GM23248 (cell line): ENCODE data around the gene GNPTG. TPM values are rescaled to one million over a fixed set of nuclear protein-coding genes. Genes with fewer than 3 reads are reported as not detected.

Experiments used
- DNase-seq: peaks from one replicate; pipeline ENCODE4 v3.0.0-alpha.2; 2015
- H2AFZ ChIP-seq: fragments of 200-600 bp; sonication (generic); 2 replicates; pipeline ENCODE4 v1.6.1; 2016; ENCODE audit warnings: antibody characterized with exemption
- H3F3A ChIP-seq: fragments of 200-600 bp; sonication (generic); 2 replicates; pipeline ENCODE4 v1.6.1; 2016; ENCODE audit warnings: mild to moderate bottlenecking, antibody characterized with exemption, mixed run types; ENCODE audit not compliant: insufficient read depth
- H3K27ac ChIP-seq: fragments of 200-600 bp; sonication (generic); 2 replicates; pipeline ENCODE4 v1.5.1; 2016; ENCODE audit warnings: mild to moderate bottlenecking
- H3K27me3 ChIP-seq: fragments of 200-600 bp; sonication (generic); replicated peaks from 2 replicates; pipeline ENCODE4 v1.6.1; 2016; ENCODE audit warnings: mild to moderate bottlenecking; ENCODE audit not compliant: insufficient read depth
- H3K36me3 ChIP-seq: fragments of 200-600 bp; sonication (generic); 2 replicates; pipeline ENCODE4 v1.6.1; 2016; ENCODE audit warnings: low read depth, mild to moderate bottlenecking
- H3K4me1 ChIP-seq: fragments of 200-600 bp; sonication (generic); 2 replicates; pipeline ENCODE4 v1.6.1; 2016; ENCODE audit warnings: mild to moderate bottlenecking; ENCODE audit not compliant: insufficient read depth
- H3K4me2 ChIP-seq: fragments of 200-600 bp; sonication (generic); one replicate; pipeline ENCODE4 v1.6.1; 2016; ENCODE audit warnings: mild to moderate bottlenecking; ENCODE audit not compliant: unreplicated experiment
- H3K4me3 ChIP-seq: fragments of 200-600 bp; sonication (generic); 2 replicates; pipeline ENCODE4 v1.5.1; 2016; ENCODE audit warnings: mild to moderate bottlenecking
- H3K79me2 ChIP-seq: fragments of 200-600 bp; sonication (generic); 2 replicates; pipeline ENCODE4 v1.6.1; 2016; ENCODE audit warnings: mild to moderate bottlenecking; ENCODE audit not compliant: insufficient read depth
- H3K9ac ChIP-seq: fragments of 200-600 bp; sonication (generic); 2 replicates; pipeline ENCODE4 v1.6.1; 2016; ENCODE audit warnings: mild to moderate bottlenecking
- H3K9me2 ChIP-seq: fragments of 200-600 bp; sonication (generic); 2 replicates; pipeline ENCODE4 v1.6.1; 2016; ENCODE audit warnings: mixed run types, mild to moderate bottlenecking, moderate library complexity; ENCODE audit not compliant: insufficient read depth
- H3K9me3 ChIP-seq: fragments of 200-600 bp; sonication (generic); one replicate; pipeline ENCODE4 v1.6.1; 2017; ENCODE audit warnings: low read depth
- H4K20me1 ChIP-seq: fragments of 200-600 bp; sonication (generic); 2 replicates; pipeline ENCODE4 v1.6.0; 2016; ENCODE audit not compliant: insufficient read depth
- EZH2 ChIP-seq: fragments of 200-600 bp; sonication (generic); IDR thresholded peaks from 2 replicates; pipeline ENCODE4 v1.6.1; 2018; ENCODE audit warnings: antibody characterized with exemption, mild to moderate bottlenecking; ENCODE audit not compliant: insufficient read depth, poor library complexity, severe bottlenecking
- EZH2phosphoT487 ChIP-seq: fragments of 200-600 bp; sonication (generic); IDR thresholded peaks from 2 replicates; pipeline ENCODE4 v1.6.1; 2018; ENCODE audit warnings: antibody characterized with exemption, moderate library complexity, mild to moderate bottlenecking, low read depth; ENCODE audit not compliant: insufficient read depth
- WGBS, 2 experiments: methylation state at CpG; one replicate each; pipeline ENCODE4 v1.1.6; 2015 to 2017; ENCODE audit warnings: low lambda C conversion rate in 2 of 2, low coverage in 1 of 2; ENCODE audit errors: missing lambda C conversion rate in 2 of 2; 5-methylcytosine and 5-hydroxymethylcytosine counted together
- in situ Hi-C: fragments of 300-500 bp; cut with MboI; formaldehyde crosslinking; loops from 2 replicates; pipeline ENCODE4 v1.15.0; 2020
- polyA plus RNA-seq: library from polyadenylated mRNA; unstranded; fragments of >200 nt; fragmentation: Nextera tagmentation; extraction: Ambion mirVana; gene quantifications from 2 replicates; pipeline ENCODE4 v1.2.1, GENCODE V29; 2016
- total RNA-seq: library from RNA; depleted of rRNA; stranded (reverse); fragments of >200 nt; shearing (Covaris generic); gene quantifications from 2 replicates; pipeline ENCODE4 v1.2.3, GENCODE V29; 2014

GNPTG gene
- total and polyA plus RNA-seq, 2 experiments from 2014 or later, result 85.8 to 99.9 TPM

- Histone ChIP-seq H3K79me2 (peaks cover 72% of the 10 kb centered on the region), H3F3A (no peaks in the 10 kb centered on the region), H2AFZ (no peak overlapping the region), H3K4me1 (no peaks in the 10 kb centered on the region), H3K27me3 (no peaks in the 10 kb centered on the region), H3K9me2 (no peaks in the 10 kb centered on the region), H3K9ac (no peak overlapping the region), H3K4me2 (no peak overlapping the region), H3K9me3 (no peaks in the 10 kb centered on the region), H4K20me1 (no peaks in the 10 kb centered on the region), H3K27ac (no peak overlapping the region), H3K4me3 (no peak overlapping the region), H3K36me3 (peaks cover 23% of the 10 kb centered on the region)
- in situ Hi-C loops, result no loop called here
- WGBS, 2 experiments, result 83 to 85% methylated on average over 9 of the region's 9 CpGs
- no peak for DNase-seq
- TF ChIP-seq EZH2phosphoT487 (no peak), EZH2 (no peak)
These were observed 33.5 kb upstream of the GNPTG start for GRCh38 chr16:1318268-1318545.

- 94 to 95% methylated on average over 33 of the region's 33 CpGs for WGBS, 2 experiments
- no peak overlapping the region for H3K4me2 ChIP-seq
- TF ChIP-seq EZH2phosphoT487, result no peak
- TF ChIP-seq EZH2, result no peak
- no peak overlapping the region for H3K27ac ChIP-seq
- in situ Hi-C loops, result no loop called here
- no peaks in the 10 kb centered on the region for H3K27me3 ChIP-seq
- H3K9me3 ChIP-seq, result no peaks in the 10 kb centered on the region
- H4K20me1 ChIP-seq, result no peaks in the 10 kb centered on the region
- H3F3A ChIP-seq, result no peaks in the 10 kb centered on the region
- H3K4me3 ChIP-seq, result no peak overlapping the region
- no peak overlapping the region for H3K9ac ChIP-seq
- no peaks in the 10 kb centered on the region for H3K4me1 ChIP-seq
- H3K36me3 ChIP-seq, result peaks cover 23% of the 10 kb centered on the region
- H2AFZ ChIP-seq, result no peak overlapping the region
- no peak for DNase-seq
- no peaks in the 10 kb centered on the region for H3K9me2 ChIP-seq
- H3K79me2 ChIP-seq, result peaks cover 64% of the 10 kb centered on the region
These were observed 32.7 kb upstream of the GNPTG start for GRCh38 chr16:1319041-1319440.

- Histone ChIP-seq H3K36me3 (peaks cover 23% of the 10 kb centered on the region), H2AFZ (no peak overlapping the region), H3K4me1 (no peaks in the 10 kb centered on the region), H3K4me2 (no peak overlapping the region), H3K27me3 (no peaks in the 10 kb centered on the region), H4K20me1 (no peaks in the 10 kb centered on the region), H3K27ac (no peak overlapping the region), H3K9ac (no peak overlapping the region), H3K79me2 (peaks cover 53% of the 10 kb centered on the region), H3K9me2 (no peaks in the 10 kb centered on the region), H3F3A (no peaks in the 10 kb centered on the region), H3K9me3 (no peaks in the 10 kb centered on the region), H3K4me3 (no peak overlapping the region)
- 90% methylated on average over 12 of the region's 12 CpGs for WGBS, 2 experiments
- no peak for TF ChIP-seq EZH2phosphoT487
- TF ChIP-seq EZH2, result no peak
- DNase-seq, result no peak
- in situ Hi-C loops, result no loop called here
These were observed 31.6 kb upstream of the GNPTG start for GRCh38 chr16:1320097-1320496.

GRCh38 chr16:1320658-1321240, 31.0 kb upstream of the GNPTG start:
- no peaks in the 10 kb centered on the region for H4K20me1 ChIP-seq
- no peak overlapping the region for H3K4me2 ChIP-seq
- TF ChIP-seq EZH2phosphoT487 (no peak), EZH2 (no peak)
- H3K9me3 ChIP-seq, result no peaks in the 10 kb centered on the region
- in situ Hi-C loops, result no loop called here
- no peak overlapping the region for H3K4me3 ChIP-seq
- peaks cover 46% of the 10 kb centered on the region for H3K79me2 ChIP-seq
- H3F3A ChIP-seq, result no peaks in the 10 kb centered on the region
- no peaks in the 10 kb centered on the region for H3K9me2 ChIP-seq
- no peak for DNase-seq
- H3K36me3 ChIP-seq, result peaks cover 23% of the 10 kb centered on the region
- no peaks in the 10 kb centered on the region for H3K27me3 ChIP-seq
- no peaks in the 10 kb centered on the region for H3K4me1 ChIP-seq
- 81 to 82% methylated on average over 18 to 21 of the region's 22 CpGs for WGBS, 2 experiments
- no peak overlapping the region for H2AFZ ChIP-seq
- H3K27ac ChIP-seq, result no peak overlapping the region
- H3K9ac ChIP-seq, result no peak overlapping the region

GRCh38 chr16:1322407-1322806, 29.3 kb upstream of the GNPTG start:
- H3K9me2 ChIP-seq, result no peaks in the 10 kb centered on the region
- no peaks in the 10 kb centered on the region for H3F3A ChIP-seq
- WGBS, 2 experiments, result 94 to 97% methylated on average over 8 of the region's 8 CpGs
- no peaks in the 10 kb centered on the region for H4K20me1 ChIP-seq
- in situ Hi-C loops, result no loop called here
- H3K4me1 ChIP-seq, result no peaks in the 10 kb centered on the region
- peaks cover 30% of the 10 kb centered on the region for H3K79me2 ChIP-seq
- no peak overlapping the region for H3K4me3 ChIP-seq
- H2AFZ ChIP-seq, result no peak overlapping the region
- no peak for DNase-seq
- H3K36me3 ChIP-seq, result peaks cover 9% of the 10 kb centered on the region
- no peak overlapping the region for H3K4me2 ChIP-seq
- no peaks in the 10 kb centered on the region for H3K27me3 ChIP-seq
- H3K9ac ChIP-seq, result no peak overlapping the region
- TF ChIP-seq EZH2 (no peak), EZH2phosphoT487 (no peak)
- H3K27ac ChIP-seq, result no peak overlapping the region
- no peaks in the 10 kb centered on the region for H3K9me3 ChIP-seq
